ENCODE results near the gene TASP1. TPM values are rescaled to one million over a fixed set of nuclear protein-coding genes. Genes with fewer than 3 reads are reported as not detected.

Gene TASP1
- total RNA-seq, 1 experiment from 2014 or later = 9.5 TPM

DNA sequence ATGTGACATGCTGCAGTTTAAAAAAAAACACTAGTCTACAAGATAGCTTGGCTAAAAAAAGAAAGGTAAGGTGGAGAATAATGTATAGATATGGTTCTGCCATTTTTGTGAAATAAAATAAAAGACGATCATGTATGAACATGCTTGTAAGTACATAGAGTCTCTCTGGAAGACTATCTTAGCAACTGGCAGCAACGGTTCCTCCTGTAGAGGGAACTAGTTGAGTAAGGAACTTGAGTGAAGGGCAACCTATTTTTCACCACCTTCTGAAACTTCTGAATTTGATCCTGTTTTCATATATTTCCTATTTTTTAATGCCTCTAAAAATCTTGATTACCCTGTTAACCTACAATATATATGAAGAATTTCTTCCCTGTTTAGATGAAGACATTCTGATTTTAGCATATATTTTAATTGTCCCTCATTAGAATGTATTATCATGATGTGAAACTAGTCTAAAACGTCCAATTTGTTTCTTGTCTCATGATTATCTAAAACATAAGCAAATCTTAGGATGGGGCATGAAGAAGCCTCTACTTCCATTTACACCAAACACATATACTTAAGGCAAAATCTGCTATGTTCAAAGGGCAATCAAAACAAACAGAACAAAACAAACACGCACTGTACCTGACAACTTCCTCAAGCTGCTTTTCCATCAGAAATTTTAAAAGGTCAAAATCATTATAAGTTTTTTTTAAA is 215.1 kb downstream of the TASP1 start:
- no peak overlapping the region for H2BK5ac ChIP-seq (ENCODE audit: insufficient read length, low read length)
- no peak overlapping the region for H2BK20ac ChIP-seq (ENCODE audit: low read depth, low read length, poor library complexity, severe bottlenecking)
- TF ChIP-seq, protein P1, sequence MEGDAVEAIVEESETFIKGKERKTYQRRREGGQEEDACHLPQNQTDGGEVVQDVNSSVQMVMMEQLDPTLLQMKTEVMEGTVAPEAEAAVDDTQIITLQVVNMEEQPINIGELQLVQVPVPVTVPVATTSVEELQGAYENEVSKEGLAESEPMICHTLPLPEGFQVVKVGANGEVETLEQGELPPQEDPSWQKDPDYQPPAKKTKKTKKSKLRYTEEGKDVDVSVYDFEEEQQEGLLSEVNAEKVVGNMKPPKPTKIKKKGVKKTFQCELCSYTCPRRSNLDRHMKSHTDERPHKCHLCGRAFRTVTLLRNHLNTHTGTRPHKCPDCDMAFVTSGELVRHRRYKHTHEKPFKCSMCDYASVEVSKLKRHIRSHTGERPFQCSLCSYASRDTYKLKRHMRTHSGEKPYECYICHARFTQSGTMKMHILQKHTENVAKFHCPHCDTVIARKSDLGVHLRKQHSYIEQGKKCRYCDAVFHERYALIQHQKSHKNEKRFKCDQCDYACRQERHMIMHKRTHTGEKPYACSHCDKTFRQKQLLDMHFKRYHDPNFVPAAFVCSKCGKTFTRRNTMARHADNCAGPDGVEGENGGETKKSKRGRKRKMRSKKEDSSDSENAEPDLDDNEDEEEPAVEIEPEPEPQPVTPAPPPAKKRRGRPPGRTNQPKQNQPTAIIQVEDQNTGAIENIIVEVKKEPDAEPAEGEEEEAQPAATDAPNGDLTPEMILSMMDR (conservative IDR thresholded peaks at IDR 0.05) = no peak; the same call in 2 of the 3 replicates
- no peak overlapping the region for H2AFZ ChIP-seq (ENCODE audit: low read length)
- no peaks in the 10 kb centered on the region for H3K9me3 Mint-ChIP-seq
- no peaks in the 10 kb centered on the region for H3K27me3 Mint-ChIP-seq (ENCODE audit: low read depth)
- H3K23me2 ChIP-seq (ENCODE audit: insufficient read length, low read depth, low read length, poor library complexity, severe bottlenecking) = no peaks in the 10 kb centered on the region
- H3K4ac ChIP-seq (ENCODE audit: low read depth, low read length) = no peak overlapping the region
- no peak overlapping the region for H3K23ac ChIP-seq (ENCODE audit: insufficient read length, low read depth, low read length)
- no peaks in the 10 kb centered on the region for H3K36me3 Mint-ChIP-seq (ENCODE audit: insufficient read depth in 1 of 3, low read depth in 3 of 3)
- no peak overlapping the region for H3K56ac ChIP-seq (ENCODE audit: insufficient read length, low read depth, low read length)
- no peak overlapping the region for H2AK5ac ChIP-seq (ENCODE audit: insufficient read length, low read length)
- no peak overlapping the region for H3T11ph ChIP-seq (ENCODE audit: low read length)
- no peaks in the 10 kb centered on the region for H4K20me1 ChIP-seq (ENCODE audit: control insufficient read depth, insufficient read depth, insufficient read length)
- no CpG with 5 or more reads among the region's 4 CpGs for WGBS (ENCODE audit: extremely low coverage, insufficient read length, low lambda C conversion rate)
- no peak overlapping the region for H4K91ac ChIP-seq (ENCODE audit: insufficient read length, low read depth, low read length)
- no peaks in the 10 kb centered on the region for H3K9me3 ChIP-seq (ENCODE audit: control insufficient read depth, low read depth, low read length)
- DNase-seq = no peak
- H4K8ac ChIP-seq (replicated peaks; ENCODE audit: insufficient read length, low read depth, low read length) = no peak overlapping the region
- no peak overlapping the region for H3K9ac ChIP-seq (ENCODE audit: extremely low read depth, insufficient read length, low read length)
- H3K27ac Mint-ChIP-seq = no peak overlapping the region; a peak in 1 of 7 replicates
- H3K27ac ChIP-seq (ENCODE audit: insufficient read length, low read depth, low read length) = no peak overlapping the region
- H3K4me1 Mint-ChIP-seq = peaks cover 19 to 23% of the 10 kb centered on the region in 2 experiments
- no peak overlapping the region for H3K4me2 ChIP-seq (ENCODE audit: insufficient read depth, insufficient read length, low read length)
- H3K79me2 ChIP-seq (ENCODE audit: insufficient read depth, low read length) = no peaks in the 10 kb centered on the region
- H2BK120ac ChIP-seq (ENCODE audit: low read depth, low read length, poor library complexity, severe bottlenecking) = no peak overlapping the region
- H3K4me3 Mint-ChIP-seq = no peak overlapping the region
- no peaks in the 10 kb centered on the region; the same call in 1 of the 2 replicates for H3K4me1 ChIP-seq (ENCODE audit: insufficient read depth, low read length)
- H2BK12ac ChIP-seq (ENCODE audit: insufficient read length, low read depth, low read length) = no peak overlapping the region
- H3K27me3 ChIP-seq (ENCODE audit: insufficient read depth, low read length) = no peaks in the 10 kb centered on the region
- no peak overlapping the region for H3K18ac ChIP-seq (ENCODE audit: insufficient read length, low read depth, low read length)
- no peak overlapping the region for H2BK15ac ChIP-seq (ENCODE audit: low read depth, low read length)
- no peak overlapping the region for H3K14ac ChIP-seq (ENCODE audit: insufficient read depth, low read length)
- H3K79me1 ChIP-seq (ENCODE audit: insufficient read depth, low read depth, low read length, poor library complexity, severe bottlenecking) = no peaks in the 10 kb centered on the region
- H4K5ac ChIP-seq (ENCODE audit: insufficient read length, low read depth, low read length) = no peak overlapping the region

Data from H9 (cell line).